Transverse colon (tissue), 4 donors: ENCODE measurements around the gene TAS2R7. TPM values are rescaled to one million over a fixed set of nuclear protein-coding genes. Genes with fewer than 3 reads are reported as not detected.

ENCODE experiments used
- DNase-seq: peaks from one replicate; pipeline ENCODE4 v3.0.0-alpha.2; 2019
- H3K27ac ChIP-seq, 4 donors: fragments of 200-600 bp; sonication (generic); 2 replicates each; pipeline ENCODE4 v1.5.1; 2016 to 2018; ENCODE audit warnings: inconsistent platforms in 4 of 4
- H3K27me3 ChIP-seq: fragments of 200-600 bp; sonication (generic); 2 replicates; pipeline ENCODE4 v1.5.1; 2017; ENCODE audit warnings: inconsistent platforms
- H3K36me3 ChIP-seq, 4 donors: fragments of 200-600 bp; sonication (generic); 2 replicates each; pipeline ENCODE4 v1.5.1; 2017 to 2019; ENCODE audit warnings: inconsistent platforms in 4 of 4
- H3K4me1 ChIP-seq, 4 donors: fragments of 200-600 bp; sonication (generic); 2 replicates each; pipeline ENCODE4 v1.5.1; 2017 to 2020; ENCODE audit warnings: inconsistent platforms in 4 of 4
- H3K4me3 ChIP-seq, 4 donors: fragments of 200-600 bp; sonication (generic); 1 replicate in 1 of 4; 2 replicates in 3 of 4; pipeline versions ENCODE4 v1.5.1 to v1.6.1; 2017 to 2019; ENCODE audit warnings: inconsistent platforms in 4 of 4
- H3K9me3 ChIP-seq, 2 donors: fragments of 200-600 bp; sonication (generic); 2 replicates each; pipeline ENCODE4 v1.5.1; 2017 to 2019; ENCODE audit warnings: inconsistent platforms in 2 of 2
- EP300 ChIP-seq: sonication (generic); formaldehyde crosslinking; IDR thresholded peaks from one replicate; pipeline ENCODE4 v1.6.1; 2017; ENCODE audit warnings: antibody characterized with exemption, low read depth
- POLR2A ChIP-seq: fragments of 450-650 bp; IDR thresholded peaks from one replicate; pipeline ENCODE4 v1.6.1; 2016; ENCODE audit warnings: antibody characterized with exemption, mild to moderate bottlenecking, moderate library complexity
- POLR2AphosphoS5 ChIP-seq, 3 donors: sonication (generic); formaldehyde crosslinking; IDR thresholded peaks; one replicate each; pipeline ENCODE4 v1.6.1; 2016; ENCODE audit warnings: antibody characterized with exemption in 3 of 3
- WGBS, 2 donors: methylation state at CpG; one replicate each; pipeline ENCODE4 v1.1.5; 2018; ENCODE audit warnings: low coverage in 1 of 2; 5-methylcytosine and 5-hydroxymethylcytosine counted together
- in situ Hi-C, 4 donors: fragments of 200-750 bp; cut with MboI; loops; one replicate each; pipeline versions ENCODE4 v1.15.0 to v1.15.1; 2017; ENCODE audit warnings: low sequenced_read_pairs in 3 of 4, low pct_ligation_motif_present in 1 of 4, low pct_unique_long_range_greater_than_20kb in 1 of 4
- intact Hi-C: fragments of 100-400 bp; cut with DNase I; formaldehyde crosslinking; loops from one replicate; pipeline ENCODE4 v1.15.1; 2023; ENCODE audit warnings: low total_unique reads
- total RNA-seq, 4 donors: library from RNA; depleted of rRNA; stranded (reverse); fragments of >200 nt; gene quantifications; one replicate each; pipeline ENCODE4 v1.1.0, GENCODE V29; 2016
- TF ChIP-seq, protein P1 (sequence below), 5 experiments: fragments of 200-600 bp in 3 of 5; fragments of 450-650 bp in 2 of 5; sonication (generic) in 3 of 5; IDR thresholded peaks; 1 replicate in 2 of 5; 2 replicates in 3 of 5; pipeline ENCODE4 v1.5.1; 2016 to 2017; ENCODE audit warnings: antibody characterized with exemption in 5 of 5, inconsistent platforms in 3 of 5, mild to moderate bottlenecking in 2 of 5, moderate library complexity in 1 of 5

TAS2R7 gene, protein sequence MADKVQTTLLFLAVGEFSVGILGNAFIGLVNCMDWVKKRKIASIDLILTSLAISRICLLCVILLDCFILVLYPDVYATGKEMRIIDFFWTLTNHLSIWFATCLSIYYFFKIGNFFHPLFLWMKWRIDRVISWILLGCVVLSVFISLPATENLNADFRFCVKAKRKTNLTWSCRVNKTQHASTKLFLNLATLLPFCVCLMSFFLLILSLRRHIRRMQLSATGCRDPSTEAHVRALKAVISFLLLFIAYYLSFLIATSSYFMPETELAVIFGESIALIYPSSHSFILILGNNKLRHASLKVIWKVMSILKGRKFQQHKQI
- not detected for total RNA-seq

DNA sequence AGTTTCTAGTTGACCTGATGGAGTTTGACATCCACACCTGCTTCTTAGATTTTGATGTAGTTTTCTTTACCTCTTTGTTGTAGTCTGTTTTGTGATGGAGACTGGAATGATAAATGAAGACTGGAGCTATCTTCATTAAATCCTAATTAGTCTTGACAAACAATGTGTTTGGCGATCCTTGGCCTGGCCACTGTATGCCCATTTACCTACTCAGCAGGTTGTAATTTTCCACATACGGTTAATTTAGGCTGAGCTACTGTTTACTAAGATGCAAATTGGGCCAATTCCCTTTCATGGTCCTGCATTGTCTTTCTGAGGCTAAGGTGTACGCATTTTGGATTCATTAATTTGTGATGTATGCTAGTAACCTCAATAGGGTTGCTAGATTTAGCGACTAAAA lies at the start of gene TAS2R7:
Gene TAS2R7 (minus strand): TSS at position 41 of the 400 bp plus-strand sequence. CDS start 57 bp downstream, outside the sequence.
- in situ Hi-C loops: no loop called here
- no peaks in the 10 kb centered on the region for H3K9me3 ChIP-seq
- TF ChIP-seq POLR2AphosphoS5 (IDR thresholded peaks at IDR 0.05) (no peak), EP300 (no peak), POLR2A (no peak)
- TF ChIP-seq, protein P1, sequence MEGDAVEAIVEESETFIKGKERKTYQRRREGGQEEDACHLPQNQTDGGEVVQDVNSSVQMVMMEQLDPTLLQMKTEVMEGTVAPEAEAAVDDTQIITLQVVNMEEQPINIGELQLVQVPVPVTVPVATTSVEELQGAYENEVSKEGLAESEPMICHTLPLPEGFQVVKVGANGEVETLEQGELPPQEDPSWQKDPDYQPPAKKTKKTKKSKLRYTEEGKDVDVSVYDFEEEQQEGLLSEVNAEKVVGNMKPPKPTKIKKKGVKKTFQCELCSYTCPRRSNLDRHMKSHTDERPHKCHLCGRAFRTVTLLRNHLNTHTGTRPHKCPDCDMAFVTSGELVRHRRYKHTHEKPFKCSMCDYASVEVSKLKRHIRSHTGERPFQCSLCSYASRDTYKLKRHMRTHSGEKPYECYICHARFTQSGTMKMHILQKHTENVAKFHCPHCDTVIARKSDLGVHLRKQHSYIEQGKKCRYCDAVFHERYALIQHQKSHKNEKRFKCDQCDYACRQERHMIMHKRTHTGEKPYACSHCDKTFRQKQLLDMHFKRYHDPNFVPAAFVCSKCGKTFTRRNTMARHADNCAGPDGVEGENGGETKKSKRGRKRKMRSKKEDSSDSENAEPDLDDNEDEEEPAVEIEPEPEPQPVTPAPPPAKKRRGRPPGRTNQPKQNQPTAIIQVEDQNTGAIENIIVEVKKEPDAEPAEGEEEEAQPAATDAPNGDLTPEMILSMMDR (IDR thresholded peaks at IDR 0.05): no peak
- H3K4me3 ChIP-seq: no peak within 1 kb of the TSS
- H3K27ac ChIP-seq: no peak within 1 kb of the TSS
- DNase-seq: no peak
- H3K36me3 ChIP-seq: no peaks in the 10 kb centered on the region
- intact Hi-C loops: no loop called here
- no peaks in the 10 kb centered on the region for H3K4me1 ChIP-seq
- WGBS, 2 donors: 67 to 71% methylated on average over 4 of the region's 4 CpGs
- peaks cover 4% of the 10 kb centered on the region for H3K27me3 ChIP-seq

DNA sequence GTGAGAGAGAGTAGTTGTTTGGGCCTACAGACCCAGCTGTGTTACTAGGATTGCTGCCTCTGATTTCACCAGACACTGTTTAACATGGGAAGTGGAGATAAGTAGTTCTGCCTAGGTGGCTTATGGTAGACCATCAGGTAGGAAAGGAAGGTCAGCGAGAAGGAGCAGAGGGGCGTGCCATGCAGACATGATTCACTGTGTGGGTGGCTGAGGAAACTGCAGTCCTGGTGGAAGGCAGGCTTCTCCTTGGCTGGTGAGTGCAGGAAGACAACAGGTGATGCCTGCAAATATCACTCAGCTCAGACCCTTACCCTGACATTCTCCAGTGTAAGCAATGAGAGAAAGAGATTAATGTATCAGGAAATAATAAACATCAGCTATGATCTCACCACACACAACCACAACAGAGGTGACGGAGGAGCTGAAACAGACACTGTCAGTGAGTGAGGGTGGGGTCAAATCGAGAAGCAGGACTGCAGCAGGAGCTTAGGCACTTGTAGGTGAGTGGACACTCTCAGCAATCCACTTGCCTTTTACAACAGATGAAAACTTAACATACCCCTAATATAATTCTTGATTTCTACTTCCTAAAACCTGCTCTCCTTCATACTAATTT lies 48.9 kb upstream of the TAS2R7 start:
- H3K4me1 ChIP-seq: no peaks in the 10 kb centered on the region
- intact Hi-C loops: no loop called here
- no peak overlapping the region for H3K27ac ChIP-seq
- no peak overlapping the region for H3K4me3 ChIP-seq
- H3K27me3 ChIP-seq: no peaks in the 10 kb centered on the region
- H3K36me3 ChIP-seq: no peaks in the 10 kb centered on the region
- DNase-seq: no peak
- 75 to 83% methylated on average over 2 to 4 of the region's 4 CpGs for whole genome bisulfite sequencing, 2 donors
- H3K9me3 ChIP-seq: peaks cover 3 to 7% of the 10 kb centered on the region in 2 donors
- in situ Hi-C loops: no loop called here
- TF ChIP-seq EP300: no peak
- TF ChIP-seq POLR2A: no peak
- TF ChIP-seq, protein P1 (IDR thresholded peaks at IDR 0.05): no peak
- TF ChIP-seq POLR2AphosphoS5 (IDR thresholded peaks at IDR 0.05): no peak

DNA sequence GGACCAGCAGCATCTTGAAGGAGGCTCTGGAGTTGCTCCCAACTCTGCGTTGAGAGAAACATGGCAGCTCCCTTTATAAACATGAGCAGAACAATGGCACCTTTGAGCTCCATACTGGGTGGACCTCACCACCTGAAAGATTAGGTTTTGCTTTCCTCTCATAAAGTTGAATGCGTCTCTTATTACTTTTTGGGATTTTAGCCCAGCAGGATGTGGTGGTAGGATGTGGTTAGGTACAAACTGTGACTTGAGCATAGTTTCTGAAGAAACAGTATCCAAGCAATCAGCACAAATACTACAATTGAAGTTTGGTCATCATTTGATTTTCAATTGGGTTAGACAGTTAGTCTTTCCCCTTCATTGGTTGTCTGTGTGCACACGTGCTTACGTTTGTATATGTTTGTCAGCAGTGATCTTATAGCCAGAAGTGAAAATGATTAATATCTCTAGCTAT lies 47.0 kb upstream of the TAS2R7 start, which contains the start of gene PRR4:
Gene PRR4 (minus strand): TSS at position 51 of the 454 bp plus-strand sequence. CDS start 38 bp downstream, at position 13.
- H3K27me3 ChIP-seq: no peaks in the 10 kb centered on the region
- 85 to 96% methylated on average over 4 of the region's 4 CpGs for WGBS, 2 donors
- no peaks in the 10 kb centered on the region for H3K36me3 ChIP-seq
- no peaks in the 10 kb centered on the region for H3K4me1 ChIP-seq
- H3K9me3 ChIP-seq: no peaks in the 10 kb centered on the region
- TF ChIP-seq POLR2A (no peak), POLR2AphosphoS5 (IDR thresholded peaks at IDR 0.05) (no peak), EP300 (no peak)
- in situ Hi-C loops: no loop called here
- H3K4me3 ChIP-seq: no peak within 1 kb of the TSS
- H3K27ac ChIP-seq: no peak within 1 kb of the TSS
- intact Hi-C loops: no loop called here
- no peak for DNase-seq

DNA sequence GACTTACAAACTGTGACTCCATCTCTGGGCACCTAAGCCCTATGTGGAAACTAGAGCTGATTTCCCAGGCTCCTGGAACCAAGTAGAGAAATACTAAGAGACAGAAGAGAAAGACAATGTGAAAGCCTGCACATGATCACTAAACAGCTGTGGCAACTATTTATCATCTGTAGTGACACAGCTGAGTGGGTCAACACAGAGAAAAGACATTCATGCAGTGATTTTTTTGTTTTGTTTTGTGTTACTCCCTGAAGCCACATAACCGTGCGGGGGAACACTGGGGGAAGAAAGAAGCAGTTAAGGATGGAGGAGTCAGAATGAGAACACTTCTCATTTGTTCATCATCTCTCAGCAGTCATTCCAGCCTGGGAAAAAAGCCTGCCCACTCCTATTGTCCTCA lies 45.3 kb upstream of the TAS2R7 start:
- Histone ChIP-seq H3K27ac (no peak overlapping the region), H3K9me3 (no peaks in the 10 kb centered on the region), H3K4me1 (no peaks in the 10 kb centered on the region), H3K4me3 (no peak overlapping the region), H3K36me3 (no peaks in the 10 kb centered on the region), H3K27me3 (no peaks in the 10 kb centered on the region)
- no peak for DNase-seq
- WGBS, 2 donors: 40 to 46% methylated on average over 2 of the region's 2 CpGs
- TF ChIP-seq EP300 (no peak), POLR2AphosphoS5 (IDR thresholded peaks at IDR 0.05) (no peak), POLR2A (no peak)
- TF ChIP-seq, protein P1 (IDR thresholded peaks at IDR 0.05): no peak
- in situ Hi-C loops (no loop called here), intact Hi-C loops (no loop called here)
